HG03469 (cell line): ENCODE data around the gene AFM.

Experiments used
- ATAC-seq: cut with Tn5 transposase; IDR thresholded peaks from one replicate; pipeline ENCODE4 v1.9.1; 2021; ENCODE audit warnings: mild to moderate bottlenecking, moderate library complexity, moderate number of reproducible peaks; ENCODE audit not compliant: unreplicated experiment

Gene AFM, protein sequence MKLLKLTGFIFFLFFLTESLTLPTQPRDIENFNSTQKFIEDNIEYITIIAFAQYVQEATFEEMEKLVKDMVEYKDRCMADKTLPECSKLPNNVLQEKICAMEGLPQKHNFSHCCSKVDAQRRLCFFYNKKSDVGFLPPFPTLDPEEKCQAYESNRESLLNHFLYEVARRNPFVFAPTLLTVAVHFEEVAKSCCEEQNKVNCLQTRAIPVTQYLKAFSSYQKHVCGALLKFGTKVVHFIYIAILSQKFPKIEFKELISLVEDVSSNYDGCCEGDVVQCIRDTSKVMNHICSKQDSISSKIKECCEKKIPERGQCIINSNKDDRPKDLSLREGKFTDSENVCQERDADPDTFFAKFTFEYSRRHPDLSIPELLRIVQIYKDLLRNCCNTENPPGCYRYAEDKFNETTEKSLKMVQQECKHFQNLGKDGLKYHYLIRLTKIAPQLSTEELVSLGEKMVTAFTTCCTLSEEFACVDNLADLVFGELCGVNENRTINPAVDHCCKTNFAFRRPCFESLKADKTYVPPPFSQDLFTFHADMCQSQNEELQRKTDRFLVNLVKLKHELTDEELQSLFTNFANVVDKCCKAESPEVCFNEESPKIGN

DNA sequence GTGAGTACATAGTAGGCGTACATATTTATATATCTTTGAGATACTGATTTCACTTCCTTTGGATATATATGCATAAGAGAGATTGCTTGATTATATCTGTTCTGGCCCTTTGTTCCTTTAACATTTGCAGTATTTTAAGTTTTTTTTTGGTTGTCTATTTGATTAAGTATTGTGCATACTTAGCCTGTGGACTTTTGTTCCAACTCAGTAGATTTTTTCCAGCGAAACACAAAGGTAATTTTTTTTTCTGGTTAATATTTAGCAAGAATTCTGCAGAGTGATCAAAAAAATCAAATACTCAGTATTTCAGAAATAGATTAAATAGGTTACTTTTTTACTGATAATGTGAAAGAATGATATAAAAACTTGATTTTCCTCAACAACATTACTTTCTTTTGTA, at the start of gene AFM:
Gene AFM, plus strand, starts transcription at position 388 of the 400 bp plus-strand sequence. CDS start 31 bp downstream, outside the sequence.
- no peak for ATAC-seq

DNA sequence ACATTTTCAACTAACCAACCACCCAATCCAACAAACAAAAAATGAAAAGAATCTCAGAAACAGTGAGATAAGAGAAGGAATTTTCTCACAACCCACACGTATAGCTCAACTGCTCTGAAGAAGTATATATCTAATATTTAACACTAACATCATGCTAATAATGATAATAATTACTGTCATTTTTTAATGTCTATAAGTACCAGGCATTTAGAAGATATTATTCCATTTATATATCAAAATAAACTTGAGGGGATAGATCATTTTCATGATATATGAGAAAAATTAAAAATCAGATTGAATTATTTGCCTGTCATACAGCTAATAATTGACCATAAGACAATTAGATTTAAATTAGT, 49.8 kb upstream of the AFM start:
- ATAC-seq, result no peak

DNA sequence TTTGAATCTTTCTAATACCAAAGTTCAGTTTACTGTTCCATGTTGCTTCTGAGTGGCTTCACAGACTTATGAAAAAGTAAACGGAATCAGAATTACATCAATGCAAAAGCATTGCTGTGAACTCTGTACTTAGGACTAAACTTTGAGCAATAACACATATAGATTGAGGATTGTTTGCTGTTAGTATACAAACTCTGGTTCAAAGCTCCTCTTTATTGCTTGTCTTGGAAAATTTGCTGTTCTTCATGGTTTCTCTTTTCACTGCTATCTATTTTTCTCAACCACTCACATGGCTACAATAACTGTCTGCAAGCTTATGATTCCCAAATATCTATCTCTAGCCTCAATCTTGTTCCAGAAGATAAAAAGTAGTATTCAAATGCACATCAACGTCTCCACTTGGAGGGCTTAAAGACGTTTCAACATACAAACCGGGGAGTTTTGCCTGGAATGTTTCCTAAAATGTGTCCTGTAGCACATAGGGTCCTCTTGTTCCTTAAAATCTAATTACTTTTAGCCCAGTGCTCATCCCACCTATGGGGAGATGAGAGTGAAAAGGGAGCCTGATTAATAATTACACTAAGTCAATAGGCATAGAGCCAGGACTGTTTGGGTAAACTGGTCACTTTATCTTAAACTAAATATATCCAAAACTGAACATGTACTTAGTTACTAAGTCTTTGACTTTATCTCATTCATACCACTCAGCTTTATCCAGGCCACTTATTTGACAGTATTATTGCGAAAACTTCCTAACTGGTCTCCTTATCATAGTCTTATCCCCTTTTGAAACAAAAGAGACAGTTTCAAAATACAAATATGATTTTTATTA, 49.2 kb upstream of the AFM start:
- no peak for ATAC-seq

DNA sequence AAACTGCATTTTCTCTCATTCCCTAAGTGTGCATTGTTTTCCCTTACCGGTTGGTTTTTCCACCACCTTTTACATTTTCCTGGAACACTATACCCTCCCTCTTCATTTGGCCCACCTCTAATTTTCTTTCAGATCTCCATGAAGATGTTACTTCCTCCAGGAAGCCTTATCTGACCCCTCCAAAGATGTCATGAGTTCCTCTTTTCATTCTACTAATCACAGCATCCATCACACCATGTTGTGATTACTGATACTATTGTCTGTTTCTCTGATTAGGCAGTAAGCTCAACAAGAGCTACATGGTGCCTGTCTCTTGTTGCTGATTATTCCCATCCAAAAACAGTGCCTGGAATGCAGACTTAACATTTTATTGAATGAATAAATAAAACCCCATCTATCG, 48.4 kb upstream of the AFM start:
- no peak for ATAC-seq

DNA sequence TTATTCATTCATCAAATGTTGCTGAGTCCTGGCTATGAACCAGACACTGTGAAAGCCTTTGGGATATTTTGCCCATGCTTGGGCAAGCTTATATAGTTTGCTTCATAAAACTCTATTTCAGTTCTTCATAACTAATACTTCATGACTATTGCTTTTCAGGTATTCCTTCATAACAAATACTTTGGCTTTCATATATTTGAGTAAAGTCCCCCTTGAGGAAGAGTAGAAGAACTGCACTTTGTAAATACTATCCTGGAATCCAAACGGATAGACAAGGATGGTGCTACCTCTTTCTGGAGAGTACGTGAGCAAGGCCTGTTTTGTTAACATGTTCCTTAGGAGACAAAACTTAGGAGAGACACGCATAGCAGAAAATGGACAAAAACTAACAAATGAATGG, 47.2 kb upstream of the AFM start:
- peak; percentile 58 for ATAC-seq

DNA sequence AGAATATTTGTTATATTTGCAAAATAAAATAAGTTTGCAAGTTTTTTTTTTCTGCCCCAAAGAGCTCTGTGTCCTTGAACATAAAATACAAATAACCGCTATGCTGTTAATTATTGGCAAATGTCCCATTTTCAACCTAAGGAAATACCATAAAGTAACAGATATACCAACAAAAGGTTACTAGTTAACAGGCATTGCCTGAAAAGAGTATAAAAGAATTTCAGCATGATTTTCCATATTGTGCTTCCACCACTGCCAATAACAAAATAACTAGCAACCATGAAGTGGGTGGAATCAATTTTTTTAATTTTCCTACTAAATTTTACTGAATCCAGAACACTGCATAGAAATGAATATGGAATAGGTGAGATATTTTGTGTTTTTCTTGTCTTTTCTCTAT, 45.6 kb upstream of the AFM start, which contains the start of gene AFP:
Gene AFP, plus strand, starts transcription at position 238 of the 400 bp plus-strand sequence. Its CDS starts 42 bp downstream, at position 280.
- ATAC-seq, result no peak

DNA sequence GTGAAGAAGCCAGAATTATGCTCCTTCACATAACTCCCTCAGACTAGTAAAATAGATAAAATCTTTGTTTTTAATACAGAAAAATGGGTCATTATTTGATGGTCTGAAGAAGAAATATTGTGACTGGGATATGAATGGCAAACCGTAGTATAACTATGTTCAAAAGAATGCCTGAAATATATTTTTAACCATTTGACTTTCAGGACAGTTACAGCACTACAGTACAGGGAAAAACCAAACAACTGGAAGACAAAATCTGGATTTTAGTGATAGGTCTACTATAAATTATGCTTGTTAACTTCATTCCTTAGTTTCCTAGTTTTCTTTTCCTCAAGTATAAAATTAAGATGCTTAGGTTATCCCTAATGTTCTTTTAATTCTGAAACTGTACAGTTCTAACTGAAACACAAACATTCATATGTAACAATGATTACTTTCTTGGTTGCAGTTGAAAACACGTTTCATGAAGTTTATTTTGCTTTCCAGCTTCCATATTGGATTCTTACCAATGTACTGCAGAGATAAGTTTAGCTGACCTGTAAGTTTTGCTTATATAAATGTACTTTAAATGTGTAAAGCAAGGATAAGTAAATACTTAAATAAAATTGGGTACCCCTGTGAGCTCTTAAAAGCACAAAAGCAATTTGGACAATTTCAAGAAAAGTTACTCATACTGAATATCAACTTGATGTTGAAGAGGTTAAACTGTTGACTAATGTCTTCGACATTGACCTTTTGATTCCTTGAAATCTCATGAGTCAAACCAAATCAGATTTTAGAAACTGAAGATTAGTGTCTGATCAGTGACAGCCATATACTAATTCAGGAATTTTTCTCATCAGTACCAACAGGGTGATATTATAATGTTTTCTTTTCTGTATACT, 44.6 kb upstream of the AFM start:
- no peak for ATAC-seq

DNA sequence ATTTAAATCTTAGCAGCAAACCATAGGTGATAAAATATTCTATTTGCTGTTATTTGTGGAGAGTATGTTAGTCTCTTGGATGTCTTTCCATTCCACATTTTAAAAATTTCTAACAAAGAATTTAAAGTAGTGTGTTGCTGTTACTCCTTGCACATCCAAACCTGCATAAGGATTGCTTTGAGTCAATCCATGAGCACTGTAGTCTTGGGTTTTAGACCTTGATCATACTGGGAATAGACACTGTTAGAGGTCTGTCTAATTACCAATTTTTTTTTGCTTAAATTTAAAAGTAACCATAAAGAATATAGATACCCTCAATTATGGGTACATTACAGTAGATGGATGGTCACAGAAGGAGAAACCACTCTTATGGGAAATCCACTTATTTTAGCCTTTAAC, 44.0 kb upstream of the AFM start:
- ATAC-seq, result no peak

DNA sequence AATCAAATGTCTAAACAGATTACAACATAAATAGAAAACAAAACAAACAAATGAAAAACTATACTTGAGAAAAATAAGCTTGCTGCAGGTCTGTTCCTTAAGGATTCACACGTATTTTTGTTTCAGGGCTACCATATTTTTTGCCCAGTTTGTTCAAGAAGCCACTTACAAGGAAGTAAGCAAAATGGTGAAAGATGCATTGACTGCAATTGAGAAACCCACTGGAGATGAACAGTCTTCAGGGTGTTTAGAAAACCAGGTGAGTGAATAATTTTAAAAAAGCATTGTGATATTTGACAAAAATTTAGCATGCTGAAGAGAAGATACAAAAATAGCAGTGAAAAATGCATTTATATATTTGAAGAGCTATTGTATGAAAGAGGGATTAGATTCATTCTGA, 43.5 kb upstream of the AFM start:
- ATAC-seq, result no peak

DNA sequence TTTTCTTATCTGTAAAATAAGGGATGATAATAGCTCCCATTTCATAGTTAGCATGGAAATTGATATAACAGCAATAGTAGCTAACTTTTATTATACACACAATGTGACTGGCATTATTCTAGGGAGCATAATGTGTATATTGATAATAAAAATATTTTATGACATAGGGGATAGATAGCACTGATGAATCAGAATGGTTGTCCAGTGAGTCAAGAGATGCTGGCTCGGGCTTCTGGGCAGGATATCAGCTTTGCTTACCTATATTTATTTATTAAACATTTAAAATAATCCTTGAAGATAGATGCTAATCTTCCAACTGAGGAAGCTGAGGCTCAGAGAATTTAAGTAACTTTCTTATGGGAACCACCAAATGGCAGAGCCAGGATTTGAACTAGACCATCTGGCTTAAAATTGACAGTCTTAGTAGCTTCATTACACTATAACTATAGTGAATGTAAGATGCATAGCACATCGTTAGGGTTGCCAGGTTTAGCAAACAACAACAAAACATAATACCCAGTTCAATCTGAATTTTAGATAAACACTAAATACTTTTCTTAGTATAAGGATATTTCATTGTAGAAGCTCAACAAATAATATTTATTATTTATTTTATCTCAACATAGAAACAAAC, 42.8 kb upstream of the AFM start:
- ATAC-seq, result no peak

DNA sequence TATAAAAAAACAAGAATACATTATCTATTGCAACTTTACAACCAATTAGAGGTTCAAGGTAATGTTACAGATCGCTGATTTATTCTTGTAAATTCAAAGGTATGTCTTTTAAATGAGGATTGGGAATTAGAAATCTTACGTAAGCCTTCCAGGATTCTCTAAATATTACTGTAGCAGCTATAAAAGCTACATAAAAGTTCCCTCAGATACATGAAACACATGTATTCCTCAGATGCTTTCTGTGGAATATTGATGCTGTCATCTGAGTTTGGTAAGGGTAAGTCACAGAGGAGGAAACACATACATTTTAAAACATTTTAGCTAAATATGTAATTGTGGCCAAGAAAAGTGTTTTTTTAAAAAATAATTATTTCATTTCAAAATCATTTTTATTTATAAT, 42.1 kb upstream of the AFM start:
- ATAC-seq, result no peak

DNA sequence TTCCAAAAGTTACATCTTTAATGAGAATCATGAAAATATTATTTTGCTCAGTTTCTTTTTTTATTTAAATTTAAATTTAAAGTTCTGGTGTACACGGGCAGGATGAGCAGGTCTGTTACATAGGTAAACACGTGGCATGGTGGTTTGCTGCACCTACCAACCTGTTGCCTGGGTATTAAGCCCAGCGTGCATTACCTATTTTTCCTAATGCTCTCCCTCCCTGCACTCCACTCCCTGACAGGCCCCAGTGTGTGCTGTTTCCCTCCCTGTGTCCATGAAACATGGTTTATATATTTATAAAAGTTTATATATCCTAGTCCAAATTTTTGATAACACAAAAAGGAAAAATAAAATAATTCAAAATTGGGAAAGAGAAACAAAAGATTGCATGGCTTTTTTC, 41.6 kb upstream of the AFM start:
- ATAC-seq, result no peak

DNA sequence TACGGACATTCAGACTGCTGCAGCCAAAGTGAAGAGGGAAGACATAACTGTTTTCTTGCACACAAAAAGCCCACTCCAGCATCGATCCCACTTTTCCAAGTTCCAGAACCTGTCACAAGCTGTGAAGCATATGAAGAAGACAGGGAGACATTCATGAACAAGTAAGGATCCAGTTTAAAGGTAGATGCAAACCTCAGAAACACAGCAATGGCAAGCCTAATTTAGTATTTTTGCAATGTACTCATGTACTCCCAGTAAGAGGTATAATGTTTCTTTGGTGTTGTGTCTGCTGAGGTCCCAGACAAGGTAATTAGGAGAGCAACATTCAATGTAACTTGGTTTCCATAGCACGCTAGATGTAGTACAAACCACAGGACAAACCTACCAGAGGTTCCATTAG, 40.9 kb upstream of the AFM start:
- ATAC-seq, result no peak

DNA sequence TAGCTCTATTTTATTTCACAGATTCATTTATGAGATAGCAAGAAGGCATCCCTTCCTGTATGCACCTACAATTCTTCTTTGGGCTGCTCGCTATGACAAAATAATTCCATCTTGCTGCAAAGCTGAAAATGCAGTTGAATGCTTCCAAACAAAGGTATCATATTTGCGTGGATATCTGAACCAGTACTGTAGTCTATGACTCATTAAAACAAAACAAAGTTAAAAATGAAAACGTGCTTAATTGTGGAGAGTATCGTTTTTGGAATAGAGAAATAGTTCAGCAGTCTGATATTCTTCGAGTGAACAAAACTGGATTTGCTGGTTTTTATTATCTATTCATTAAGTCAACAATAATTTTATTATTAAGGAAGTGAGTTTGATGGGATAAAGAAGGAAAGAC, 39.3 kb upstream of the AFM start:
- no peak for ATAC-seq

DNA sequence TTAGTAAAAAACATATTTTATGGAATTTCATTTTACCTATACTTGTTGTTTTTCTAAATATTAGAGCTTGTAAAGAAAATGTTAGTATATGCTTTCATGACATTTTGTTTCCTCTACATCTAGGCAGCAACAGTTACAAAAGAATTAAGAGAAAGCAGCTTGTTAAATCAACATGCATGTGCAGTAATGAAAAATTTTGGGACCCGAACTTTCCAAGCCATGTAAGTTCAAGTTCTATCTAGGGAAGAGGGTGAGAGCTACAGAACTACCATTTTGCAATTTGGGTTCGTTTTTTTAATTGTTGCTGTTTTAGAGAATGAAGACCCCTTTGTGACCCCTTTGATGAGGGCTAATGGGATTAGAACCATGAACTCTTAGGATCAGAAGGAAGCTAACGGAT, 38.3 kb upstream of the AFM start:
- no peak for ATAC-seq

DNA sequence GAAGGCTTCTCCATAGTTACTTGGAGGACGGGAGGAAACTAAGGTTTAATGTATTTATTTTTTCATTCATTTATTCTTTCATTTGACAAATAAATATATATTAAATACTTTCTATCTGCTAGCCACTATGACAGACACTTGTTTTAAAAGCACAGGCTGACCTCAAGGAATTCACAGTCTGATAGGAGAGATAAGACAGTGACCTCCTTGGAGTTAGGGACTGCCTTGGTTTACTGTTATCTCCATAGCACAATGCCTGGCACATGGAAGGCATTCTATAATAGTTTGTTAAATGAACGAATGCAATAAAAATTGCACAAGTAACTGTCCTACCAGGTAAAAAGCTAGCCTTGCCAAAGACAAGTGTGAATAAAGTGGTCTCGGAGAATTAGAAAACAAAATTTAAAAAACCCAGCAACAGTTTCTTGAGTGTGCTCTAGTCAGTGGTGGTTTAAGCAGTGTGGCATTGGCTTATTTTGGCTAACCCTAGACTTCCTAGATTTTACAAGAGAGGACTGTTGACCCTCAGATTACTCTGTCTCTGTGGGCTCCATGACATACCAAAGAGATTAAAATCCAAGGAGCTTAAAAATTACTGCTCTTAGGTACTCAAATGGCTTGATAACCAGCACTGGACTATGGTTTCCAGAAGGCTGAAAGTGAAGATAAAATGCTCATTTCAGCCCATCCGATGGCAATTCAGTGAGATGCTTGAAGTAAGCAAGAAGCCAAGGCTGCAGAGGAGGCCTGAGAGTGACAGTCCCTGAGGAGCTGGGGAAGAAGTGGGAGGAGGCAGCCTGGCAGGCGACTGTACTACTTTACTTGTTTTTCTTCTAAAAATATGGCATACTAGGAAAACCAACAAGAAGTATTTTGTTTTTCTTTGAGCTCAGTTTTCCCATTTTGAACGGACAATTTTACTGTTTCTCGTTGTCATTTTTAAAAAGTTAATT, 35.9 kb upstream of the AFM start:
- ATAC-seq, result no peak

DNA sequence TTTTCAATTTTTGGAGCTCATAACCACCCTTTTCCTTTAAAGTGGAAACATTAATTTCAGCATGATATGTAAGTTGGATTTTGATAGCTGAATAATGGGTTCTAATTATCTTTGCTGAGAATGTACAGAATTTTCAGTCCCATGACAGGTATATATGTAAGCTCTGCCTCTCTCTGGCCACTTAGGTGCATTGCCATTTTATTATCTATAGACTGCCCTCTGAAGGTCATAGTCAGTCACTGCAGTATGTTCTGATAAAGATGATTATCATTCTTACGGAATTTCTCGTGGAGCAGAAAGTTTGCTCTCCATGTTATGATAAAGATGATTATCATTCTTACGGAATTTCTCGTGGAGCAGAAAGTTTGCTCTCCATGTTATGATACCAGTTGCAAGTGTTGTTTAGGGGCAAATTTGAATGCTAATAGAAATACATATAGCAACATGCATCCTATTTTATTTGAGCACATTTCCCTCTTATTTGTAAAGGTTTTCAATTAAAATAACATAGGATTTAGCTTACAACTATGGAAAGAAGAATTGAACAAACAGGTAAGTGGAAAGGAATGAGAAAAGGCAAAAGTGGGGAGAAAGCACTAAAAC, 35.1 kb upstream of the AFM start:
- peak; percentile 99 for ATAC-seq

DNA sequence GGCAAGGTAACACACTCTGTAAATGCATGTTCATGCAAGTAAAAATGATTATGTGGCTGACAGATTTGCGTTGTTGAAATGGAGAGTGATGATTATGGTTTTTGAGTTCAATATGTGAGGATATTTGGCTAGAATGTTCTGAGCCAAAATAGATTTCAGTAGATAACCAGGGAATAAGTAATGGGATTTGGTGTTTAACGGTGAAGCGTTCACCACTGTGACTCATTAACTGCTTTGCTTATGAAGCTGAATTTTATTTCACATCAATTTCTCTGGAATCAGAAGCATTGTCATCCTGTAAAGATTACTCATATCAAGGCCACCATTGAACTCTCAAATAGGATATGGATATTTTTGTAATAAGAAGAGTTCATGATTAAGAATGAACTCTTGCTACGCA, 33.9 kb upstream of the AFM start:
- no peak for ATAC-seq
